SH-SY5Y (cell line): ENCODE results near the gene SIX5.

Experiments
- GATA2 ChIP-seq: IDR thresholded peaks from 2 replicates; pipeline ENCODE4 v1.6.1; 2011; ENCODE audit warnings: mild to moderate bottlenecking, low read depth, low read length
- GATA3 ChIP-seq: IDR thresholded peaks from 2 replicates; pipeline ENCODE4 v1.6.1; 2011; ENCODE audit warnings: low read depth, mild to moderate bottlenecking, low read length, moderate library complexity

The SIX5 gene

DNA sequence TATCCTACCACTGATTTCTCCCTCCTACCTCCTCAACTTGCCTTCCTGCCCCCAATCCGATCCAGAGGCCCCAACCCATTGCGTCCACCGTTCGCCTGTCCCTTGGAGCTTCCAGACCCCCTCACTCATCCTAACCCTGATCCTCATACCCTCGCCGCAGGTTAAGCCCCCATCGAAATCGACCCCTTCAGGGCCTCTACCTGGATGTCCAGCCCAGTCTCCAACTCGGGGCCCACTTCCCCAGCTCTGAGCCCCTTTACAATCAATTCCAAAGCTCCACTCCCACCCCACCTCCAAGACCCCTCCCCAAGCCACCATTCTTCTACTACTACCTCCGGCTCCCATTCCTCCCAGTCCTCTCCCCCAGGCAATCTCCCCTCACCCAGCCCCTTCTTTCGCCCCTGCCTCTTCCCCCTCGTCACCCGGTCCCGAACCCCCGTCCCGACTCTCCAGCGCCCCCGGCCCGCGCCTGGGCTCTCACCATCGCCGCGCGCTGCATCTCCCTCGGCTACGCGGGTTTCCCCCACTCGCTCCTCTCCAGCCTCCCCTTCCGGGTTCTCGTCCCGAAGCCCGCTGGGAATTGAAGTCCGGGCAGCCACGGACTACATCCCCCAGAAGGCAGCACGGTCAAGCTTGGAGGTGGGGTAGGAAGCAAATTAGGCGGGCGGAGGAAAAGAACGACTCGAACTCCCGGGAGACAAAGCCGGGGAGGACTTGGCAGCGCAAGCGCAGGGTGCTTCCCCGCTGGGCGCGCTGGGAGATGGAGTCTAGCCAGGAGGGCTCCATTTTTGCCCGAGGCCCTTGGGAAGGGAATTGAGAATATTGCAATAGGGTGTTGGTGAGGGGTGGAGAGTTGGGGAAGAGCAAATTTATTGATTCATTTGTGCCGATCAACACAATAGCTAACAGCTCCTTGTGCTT, 38.4 kb downstream of the SIX5 start, which contains the start of gene FBXO46:
Gene FBXO46, minus strand, starts transcription at position 529 of the 921 bp plus-strand sequence. CDS start 17,401 bp downstream, outside the sequence.
- no peak for TF ChIP-seq GATA2
- no peak for TF ChIP-seq GATA3

DNA sequence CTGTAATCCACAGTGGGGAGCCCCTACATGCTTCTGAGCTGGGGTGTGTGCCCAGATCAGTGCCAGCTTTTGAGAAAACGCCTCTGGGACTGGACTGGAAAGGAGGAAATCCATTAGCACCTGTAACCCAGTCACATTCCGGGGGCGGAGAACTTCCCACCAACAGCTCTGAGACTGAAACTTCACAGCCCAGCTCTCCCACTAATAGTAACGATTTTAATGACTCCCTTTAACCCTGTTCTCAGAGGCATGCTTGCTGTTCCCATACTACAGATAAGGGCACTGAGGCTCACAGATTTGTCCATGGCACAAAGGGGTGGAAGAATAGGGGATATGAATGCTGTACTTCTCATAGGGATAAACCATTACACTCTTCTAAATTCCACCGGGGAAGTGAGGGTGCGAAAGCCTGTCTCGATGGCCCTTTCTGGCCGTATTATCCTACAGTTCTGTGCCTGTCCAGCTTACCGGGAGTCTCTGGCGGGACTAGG, 39.2 kb downstream of the SIX5 start:
- TF ChIP-seq GATA2 (no peak), GATA3 (no peak)

DNA sequence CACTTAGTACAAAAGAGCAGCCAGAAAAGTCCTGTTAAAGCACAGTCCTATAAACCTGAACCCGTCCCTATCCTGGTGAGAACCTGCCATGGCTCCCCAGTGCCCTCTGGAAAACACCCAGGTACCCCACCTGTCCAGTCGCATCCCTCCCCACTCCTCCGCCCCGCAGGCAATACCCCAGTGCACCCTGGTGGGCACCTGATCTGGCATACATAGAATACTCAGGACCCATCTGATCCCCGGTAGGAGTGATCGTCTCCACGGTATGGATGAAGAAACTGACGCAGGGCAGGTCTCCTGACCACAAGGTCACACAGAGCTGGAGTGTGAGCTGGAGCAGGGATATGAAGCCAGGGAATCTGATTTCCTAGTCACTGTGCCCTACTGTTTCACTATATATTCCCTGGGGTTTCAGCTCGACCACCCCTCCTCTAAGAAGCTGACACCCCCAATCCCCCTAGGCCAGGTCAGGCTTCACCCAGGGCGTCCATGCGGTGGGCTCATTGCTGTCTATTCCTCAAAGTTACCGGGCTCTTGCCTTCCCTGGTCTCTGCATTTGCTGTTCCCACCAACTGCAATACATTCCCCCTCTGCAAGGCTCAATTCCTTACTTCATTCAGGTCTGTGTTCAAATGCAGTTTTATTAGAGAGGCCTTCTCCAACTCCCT, 50.9 kb downstream of the SIX5 start:
- no peak for TF ChIP-seq GATA2
- TF ChIP-seq GATA3, result no peak

DNA sequence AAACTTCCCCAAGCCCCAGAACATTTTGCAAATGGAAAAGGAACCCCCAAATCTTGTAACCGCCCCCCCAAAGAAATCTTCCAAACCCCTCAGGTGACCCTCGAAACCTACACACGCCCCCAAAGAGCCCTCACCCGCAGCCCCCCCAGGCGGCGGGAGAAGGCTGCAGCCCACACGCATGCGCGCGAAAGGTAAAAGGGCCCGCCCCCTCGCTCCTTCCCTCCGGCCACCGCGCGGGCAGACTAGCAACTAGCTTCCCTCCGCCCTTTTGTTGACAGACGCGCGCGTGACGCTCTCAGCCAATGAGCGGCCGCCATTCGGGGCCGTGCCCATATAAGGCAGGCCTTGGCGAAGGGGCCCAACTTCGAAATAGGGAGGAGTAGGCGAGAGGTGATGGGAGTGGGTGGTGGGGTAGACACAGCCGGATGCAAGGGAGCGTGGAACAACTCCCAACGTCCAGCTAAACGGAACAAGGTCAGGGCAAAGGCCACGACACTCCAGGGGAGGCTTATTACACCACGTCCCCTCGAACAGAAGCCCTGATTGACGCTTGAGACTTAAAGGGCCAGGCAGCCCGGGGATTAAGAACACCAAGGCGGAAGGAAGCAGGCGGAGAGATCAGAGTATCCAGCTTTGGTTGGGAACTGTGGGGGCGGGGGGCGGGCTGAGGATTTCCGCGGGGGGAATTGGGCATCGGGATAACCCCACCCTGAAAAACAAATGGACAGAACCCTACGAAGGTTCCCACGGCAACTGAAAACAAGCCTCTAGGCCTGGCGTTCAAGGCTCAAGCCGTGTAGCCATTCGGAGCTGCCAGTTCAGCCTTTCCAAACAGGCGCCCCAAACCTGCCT, 51.7 kb downstream of the SIX5 start:
- TF ChIP-seq GATA2 (no peak), GATA3 (no peak)

DNA sequence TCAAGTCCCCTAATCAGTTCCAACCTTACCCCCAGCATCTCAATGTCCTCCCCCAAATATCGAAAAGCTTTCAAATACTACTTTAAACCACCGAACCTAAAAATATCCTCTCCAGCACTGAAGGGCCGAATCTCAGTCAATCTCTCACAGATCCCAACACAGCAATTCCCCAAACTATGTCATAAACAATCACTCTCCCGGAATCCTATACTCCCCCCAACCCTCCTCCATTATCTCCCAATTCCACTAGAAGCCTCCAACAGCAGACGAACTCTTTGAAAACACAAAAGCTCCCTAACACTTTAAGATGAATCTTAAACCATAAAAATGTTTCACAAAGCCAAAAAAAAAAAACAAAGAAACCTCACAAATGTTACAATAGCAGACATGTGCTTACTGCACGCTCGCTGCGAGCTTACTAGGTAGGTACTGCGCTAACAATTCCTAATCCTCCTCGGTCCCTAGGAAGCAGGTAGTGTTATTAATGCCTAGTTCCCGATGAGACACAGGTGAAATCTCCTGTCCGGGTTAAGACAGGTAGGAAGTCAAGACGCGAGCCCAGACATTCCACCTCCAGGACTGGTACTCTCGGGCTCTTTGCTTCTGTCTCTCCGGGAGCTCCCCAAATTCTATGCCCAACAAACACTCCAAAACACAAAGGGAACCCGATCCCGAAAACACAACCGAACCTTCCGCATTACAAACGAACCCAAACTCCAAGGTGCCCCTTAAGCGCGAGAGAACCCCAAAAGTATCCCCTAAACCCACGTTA, 52.5 kb downstream of the SIX5 start:
- TF ChIP-seq GATA2, result no peak
- no peak for TF ChIP-seq GATA3

DNA sequence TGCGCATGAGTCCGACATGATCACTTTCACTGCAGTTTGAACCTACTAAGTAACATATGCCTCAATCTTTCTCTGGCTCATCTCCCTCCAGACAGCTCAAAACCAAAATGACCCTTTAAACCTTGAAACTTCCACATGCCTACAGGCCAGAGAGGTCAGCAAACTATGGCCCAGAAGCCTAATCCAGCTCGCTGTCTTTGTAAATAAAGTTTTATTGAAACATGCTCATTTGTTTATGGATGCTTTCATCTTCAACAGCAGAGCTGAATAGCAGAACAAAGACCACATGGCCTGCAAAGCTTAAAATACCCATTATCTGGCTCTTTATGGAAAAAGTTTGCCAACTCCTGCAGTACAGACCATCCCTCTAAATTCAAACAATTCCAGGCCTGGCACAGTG, 53.9 kb downstream of the SIX5 start:
- TF ChIP-seq GATA2 (no peak), GATA3 (no peak)
